C4-2B (cell line): ENCODE measurements around the gene HDDC2.

Experiments used
- CTCF ChIP-seq: fragments of 450-650 bp; conservative IDR thresholded peaks from 2 replicates; pipeline ENCODE4 v1.5.1; 2017; ENCODE audit warnings: mild to moderate bottlenecking
- ZFX ChIP-seq: fragments of 450-650 bp; IDR thresholded peaks from 2 replicates; pipeline ENCODE4 v1.6.1; 2017

- TF ChIP-seq CTCF (no peak), ZFX (no peak)
Observed at GRCh38 chr6:125312478-125312877, 10.7 kb upstream of the HDDC2 start.
